GM12872 (cell line): ENCODE data around the gene RGMA.

Experiments
- CTCF ChIP-seq: IDR thresholded peaks from 3 replicates; pipeline ENCODE4 v1.5.1; 2011; ENCODE audit warnings: low read depth, mild to moderate bottlenecking, low read length, moderate library complexity; ENCODE audit not compliant: insufficient read depth

RGMA gene

GRCh38 chr15:93127286-93127685 lies 38.3 kb upstream of the RGMA start:
- no peak for TF ChIP-seq CTCF

- no peak for TF ChIP-seq CTCF
Measured at GRCh38 chr15:93126599-93126998, 37.6 kb upstream of the RGMA start.

GRCh38 chr15:93126148-93126547 lies 37.1 kb upstream of the RGMA start:
- TF ChIP-seq CTCF = no peak

GRCh38 chr15:93124126-93124525 lies 35.1 kb upstream of the RGMA start:
- no peak for TF ChIP-seq CTCF

- no peak for TF ChIP-seq CTCF
Measured at GRCh38 chr15:93121973-93122910, 33.2 kb upstream of the RGMA start.

GRCh38 chr15:93121107-93121506 lies 32.1 kb upstream of the RGMA start:
- no peak for TF ChIP-seq CTCF

- TF ChIP-seq CTCF = no peak
Measured at GRCh38 chr15:93118904-93119303, 29.9 kb upstream of the RGMA start.
